GM12892 (cell line): ENCODE measurements around the gene PAWR.
"Not testable (repeated sequence)": the region's sequence is repeated elsewhere in the genome, so short reads cannot be mapped to it uniquely, and the experiment has no call there.

Source experiments
- DNase-seq: peaks from one replicate; pipeline ENCODE4 v3.0.0; 2011; ENCODE audit not compliant: insufficient read length
- FAIRE-seq: peaks from 2 replicates; lab custom pipeline; 2011; peaks lifted over from hg19 to GRCh38; lab: Jason Lieb, UNC
- POLR2A ChIP-seq: IDR thresholded peaks from 2 replicates; pipeline ENCODE4 v1.6.1; 2011; ENCODE audit warnings: low read depth, low read length, control low read depth
- POLR2AphosphoS5 ChIP-seq: IDR thresholded peaks from 2 replicates; pipeline ENCODE4 v1.6.1; 2011; ENCODE audit warnings: low read depth, low read length, control low read depth
- TAF1 ChIP-seq: IDR thresholded peaks from 2 replicates; pipeline ENCODE4 v1.6.1; 2011; ENCODE audit warnings: low read depth, mild to moderate bottlenecking, control low read depth, low read length, borderline replicate concordance

Gene PAWR

GRCh38 chr12:79569679-79570078 is 121.1 kb downstream of the PAWR start:
- FAIRE-seq: no peak
- no peak for TF ChIP-seq POLR2A
- TF ChIP-seq POLR2AphosphoS5: no peak
- TF ChIP-seq TAF1: no peak
- no peak for DNase-seq

DNA sequence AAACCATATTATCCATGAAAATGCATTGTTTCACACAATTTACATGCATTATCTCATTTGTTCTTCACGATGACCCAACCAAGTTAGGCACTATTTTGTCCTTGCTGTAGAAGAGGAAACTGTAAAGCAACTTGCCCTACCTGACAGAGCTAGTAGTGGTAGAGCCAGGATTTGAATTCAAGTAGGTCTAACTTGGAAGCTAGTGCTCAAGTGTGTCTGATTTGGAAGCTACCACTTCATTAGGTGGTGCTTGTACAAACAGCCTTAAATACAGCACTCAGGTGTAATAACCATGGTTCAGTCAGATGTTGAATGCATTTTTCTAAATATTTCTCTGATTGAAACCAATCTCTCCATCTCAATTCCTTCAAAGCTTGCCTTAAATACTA is 123.6 kb downstream of the PAWR start:
- FAIRE-seq: no peak
- TF ChIP-seq POLR2A (no peak), TAF1 (no peak), POLR2AphosphoS5 (no peak)
- no peak for DNase-seq

GRCh38 chr12:79566452-79567174 is 124.2 kb downstream of the PAWR start:
- no peak for FAIRE-seq
- DNase-seq: no peak
- TF ChIP-seq POLR2A: no peak
- no peak for TF ChIP-seq TAF1
- TF ChIP-seq POLR2AphosphoS5: no peak

DNA sequence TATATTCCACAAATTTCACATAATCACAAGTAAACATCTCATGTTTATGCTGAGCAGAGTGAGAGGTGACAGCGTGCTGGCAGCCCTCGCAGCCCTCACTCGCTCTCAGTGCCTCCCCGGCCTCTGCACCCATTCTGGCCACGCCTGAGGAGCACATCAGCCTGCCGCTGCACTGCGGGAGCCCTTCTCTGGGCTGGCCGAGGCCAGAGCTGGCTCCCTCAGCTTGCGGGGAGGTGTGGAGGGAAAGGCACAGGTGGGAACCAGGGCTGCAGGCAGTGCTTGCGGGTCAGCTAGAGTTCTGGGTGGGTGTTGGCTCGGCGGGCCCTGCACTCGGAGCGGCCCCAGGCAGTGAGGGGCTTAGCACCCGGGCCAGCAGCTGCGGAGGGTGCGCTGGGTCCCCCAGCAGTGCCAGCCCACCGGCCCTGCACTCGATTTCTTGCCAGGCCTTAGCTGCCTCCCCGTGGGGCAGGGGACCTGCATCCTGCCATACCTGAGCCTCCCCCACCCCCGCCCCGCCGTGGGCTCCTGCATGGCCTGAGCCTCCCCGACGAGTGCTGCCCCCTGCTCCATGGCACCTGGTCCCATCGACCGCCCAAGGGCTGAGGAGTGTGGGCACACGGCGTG is 125.9 kb downstream of the PAWR start:
- DNase-seq, FAIRE-seq: not testable (repeated sequence)

- TF ChIP-seq POLR2A (no peak), POLR2AphosphoS5 (no peak), TAF1 (no peak)
- DNase-seq: no peak
- FAIRE-seq: no peak
These were observed 127.6 kb downstream of the PAWR start for GRCh38 chr12:79563021-79563740.

DNA sequence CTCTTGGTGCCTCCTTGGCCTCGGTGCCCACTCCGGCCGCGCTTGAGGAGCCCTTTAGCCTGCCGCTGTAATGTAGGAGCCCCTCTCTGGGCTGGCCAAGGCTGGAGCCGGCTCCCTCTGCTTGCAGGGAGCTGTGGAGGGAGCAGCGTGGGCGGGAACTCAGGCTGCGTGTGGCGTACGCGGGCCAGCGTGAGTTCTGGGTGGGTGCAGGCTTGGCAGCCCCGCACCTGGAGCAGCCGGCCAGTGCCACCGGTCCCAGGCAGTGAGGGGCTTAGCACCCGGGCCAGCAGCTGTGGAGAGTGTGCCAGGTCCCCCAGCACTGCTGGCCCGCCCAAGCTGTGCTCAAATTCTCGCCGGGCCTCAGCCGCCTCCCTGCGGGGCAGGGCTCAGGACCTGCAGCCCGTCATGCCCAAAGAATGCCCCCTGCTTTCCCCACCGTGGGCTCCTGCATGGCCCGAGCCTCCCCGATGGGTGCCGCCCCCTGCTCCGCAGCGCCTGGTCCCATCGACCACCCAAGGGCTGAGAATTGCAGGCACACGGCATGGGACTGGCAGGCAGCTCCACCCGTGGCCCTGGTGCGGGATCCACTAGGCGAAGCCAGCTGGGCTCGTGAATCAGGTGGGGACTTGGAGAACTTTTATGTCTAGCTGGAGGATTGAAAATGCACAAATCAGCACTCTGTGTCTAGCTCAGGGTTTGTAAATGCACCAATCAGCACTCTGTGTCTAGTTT is 129.2 kb downstream of the PAWR start:
- FAIRE-seq (no peak), DNase-seq (no peak)
- TF ChIP-seq POLR2AphosphoS5: no peak
- no peak for TF ChIP-seq POLR2A
- no peak for TF ChIP-seq TAF1

GRCh38 chr12:79560225-79560889 is 130.4 kb downstream of the PAWR start:
- no peak for TF ChIP-seq POLR2AphosphoS5
- TF ChIP-seq TAF1: no peak
- TF ChIP-seq POLR2A: no peak
- FAIRE-seq: no peak
- DNase-seq: no peak

DNA sequence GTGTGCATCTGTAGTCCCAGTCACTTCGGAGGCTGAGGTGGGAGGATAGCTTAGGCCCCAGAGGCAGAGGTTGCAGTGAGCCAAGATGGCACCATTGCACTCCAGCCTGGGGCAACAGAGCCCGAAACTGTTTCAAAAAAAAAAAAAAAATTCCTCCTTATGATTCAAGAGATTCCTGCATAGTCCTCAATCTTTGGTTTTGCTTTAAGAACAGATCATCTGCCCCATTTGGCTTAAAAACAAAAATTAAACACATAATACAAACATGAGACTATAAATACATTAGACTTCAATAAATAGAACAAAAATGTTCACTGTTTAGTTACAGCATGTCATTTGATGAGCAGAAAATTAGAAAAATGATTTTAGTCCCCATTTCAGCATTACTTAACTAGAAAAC is 131.2 kb downstream of the PAWR start:
- no peak for TF ChIP-seq TAF1
- no peak for TF ChIP-seq POLR2A
- no peak for TF ChIP-seq POLR2AphosphoS5

GRCh38 chr12:79558924-79559469 is 131.8 kb downstream of the PAWR start:
- no peak for FAIRE-seq
- TF ChIP-seq POLR2AphosphoS5: no peak
- no peak for TF ChIP-seq TAF1
- no peak for TF ChIP-seq POLR2A

More for the DNA sequence above, 131.2 kb downstream of the PAWR start:
- no peak for FAIRE-seq
- no peak for DNase-seq

DNA sequence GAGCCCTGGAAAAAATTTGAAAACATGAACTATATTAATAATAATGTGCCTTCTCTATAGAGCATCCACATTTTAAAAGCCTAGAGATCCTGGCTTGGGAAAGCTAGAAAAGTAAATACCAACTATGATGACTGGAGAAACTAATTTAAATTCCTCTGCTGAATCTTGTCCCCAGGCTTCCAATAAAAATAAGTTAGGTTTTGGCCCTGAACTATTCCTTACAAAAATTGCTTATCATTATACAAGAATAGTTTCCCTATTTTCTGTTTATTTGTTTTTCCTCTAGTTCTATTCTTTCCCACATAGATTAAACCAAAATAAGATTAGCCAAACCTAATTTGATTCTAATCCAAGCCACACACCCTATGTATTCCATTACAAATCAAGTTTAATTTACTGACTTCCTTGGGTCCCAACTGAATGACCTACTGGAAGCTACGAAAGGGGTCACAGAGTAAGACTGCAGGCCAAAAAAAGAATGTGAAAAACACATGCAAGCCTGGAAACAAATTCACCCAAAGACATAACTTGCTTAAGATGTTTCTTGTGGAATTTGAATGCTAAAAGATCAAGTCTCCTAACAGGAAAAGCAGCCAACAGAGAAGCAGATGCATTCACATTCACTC is 133.0 kb downstream of the PAWR start:
- no peak for FAIRE-seq
- no peak for TF ChIP-seq POLR2A
- TF ChIP-seq TAF1: no peak
- no peak for TF ChIP-seq POLR2AphosphoS5
- DNase-seq: no peak

More at GRCh38 chr12:79558924-79559469, 131.8 kb downstream of the PAWR start:
- no peak for DNase-seq
